NCI-H2171 (cell line): Measurements from ENCODE around the gene ZSWIM6.

Experiments used
- DNase-seq: peaks from one replicate; lab custom pipeline; 2025; lab: John Stamatoyannopoulos, UW

Gene ZSWIM6

GRCh38 chr5:61538722-61539501 is 206.9 kb downstream of the ZSWIM6 start:
- DNase-seq: no peak

GRCh38 chr5:61549530-61549929 is 217.5 kb downstream of the ZSWIM6 start:
- DNase-seq: no peak

DNA sequence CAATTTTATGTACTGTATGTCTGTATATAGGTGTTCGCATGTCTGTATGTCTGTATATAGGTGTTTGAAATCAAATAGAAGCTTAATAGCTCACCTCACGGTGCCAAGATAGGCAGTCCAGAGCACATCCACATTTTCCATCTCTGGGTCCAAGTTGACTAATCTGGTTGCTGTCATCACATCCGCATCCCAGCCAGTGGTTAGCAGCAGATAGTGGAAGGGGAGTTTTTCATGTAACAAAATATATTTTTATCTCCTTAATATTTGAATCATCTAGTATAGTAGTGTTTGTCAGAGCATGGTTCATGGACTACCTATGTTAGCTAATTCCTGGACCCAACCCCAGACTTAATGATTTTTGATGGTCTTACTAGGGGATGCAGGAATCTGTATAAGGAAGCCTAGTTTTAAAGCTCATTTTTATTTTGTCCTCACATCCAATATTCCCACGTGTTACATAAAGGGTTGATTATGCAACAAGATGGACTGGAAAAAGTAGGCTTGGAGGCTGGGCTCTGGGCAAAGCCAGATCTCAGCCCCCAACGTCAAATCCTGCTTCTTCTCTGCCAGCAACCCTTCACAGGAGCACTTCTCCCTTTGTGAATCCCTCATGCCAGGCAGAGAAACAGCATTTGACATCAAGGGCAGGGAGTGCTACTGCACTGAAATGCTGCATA is 219.7 kb downstream of the ZSWIM6 start:
- no peak for DNase-seq

DNA sequence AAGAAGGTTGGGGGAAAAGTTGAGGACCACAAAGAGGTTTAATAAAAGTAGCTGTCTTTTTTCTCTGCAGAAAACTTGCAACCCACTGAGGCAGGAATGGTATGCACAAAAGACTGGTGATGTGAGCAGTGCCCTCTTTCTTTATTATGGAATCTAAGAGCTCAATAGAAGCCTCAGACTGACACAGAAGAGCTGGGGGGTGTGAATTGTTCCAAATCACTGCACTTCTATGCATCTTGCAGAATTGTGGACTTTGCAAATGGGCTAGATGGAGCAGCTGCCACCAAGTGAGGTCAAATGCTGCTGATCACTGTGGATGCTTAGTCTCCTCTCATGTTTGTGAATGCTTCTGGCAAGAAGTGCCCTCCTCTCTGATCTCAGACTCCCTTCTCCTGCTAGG is 227.1 kb downstream of the ZSWIM6 start:
- DNase-seq: no peak

GRCh38 chr5:61559722-61560121 is 227.7 kb downstream of the ZSWIM6 start:
- DNase-seq: no peak

GRCh38 chr5:61563401-61563800 is 231.3 kb downstream of the ZSWIM6 start:
- no peak for DNase-seq

GRCh38 chr5:61567337-61567736 is 235.3 kb downstream of the ZSWIM6 start:
- no peak for DNase-seq

- no peak for DNase-seq
Measured at GRCh38 chr5:61569353-61569752, 237.3 kb downstream of the ZSWIM6 start.

- no peak for DNase-seq
Measured at GRCh38 chr5:61570767-61571166, 238.7 kb downstream of the ZSWIM6 start.

GRCh38 chr5:61572959-61573358 is 240.9 kb downstream of the ZSWIM6 start:
- no peak for DNase-seq

GRCh38 chr5:61575103-61575502 is 243.0 kb downstream of the ZSWIM6 start:
- DNase-seq: peak; percentile 3

DNA sequence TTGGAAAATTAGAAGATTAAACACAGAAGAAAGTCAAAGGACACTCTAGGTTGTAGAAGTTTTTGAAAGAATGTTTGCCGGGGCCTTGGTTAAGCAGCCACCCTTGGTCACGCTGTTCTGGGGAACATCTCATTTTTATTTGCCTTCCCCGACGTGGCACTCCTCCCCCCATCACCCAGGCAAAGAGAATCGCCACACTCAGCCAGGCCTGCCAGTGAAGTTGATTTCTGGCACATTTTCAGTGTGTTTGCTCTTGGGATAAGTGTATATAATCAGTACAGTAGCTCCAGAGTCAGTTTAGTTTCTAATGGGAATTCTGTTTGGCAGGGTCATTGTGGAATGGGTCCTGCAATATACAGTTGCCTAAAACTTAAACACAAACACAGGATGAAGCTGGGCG is 243.5 kb downstream of the ZSWIM6 start:
- DNase-seq: no peak

DNA sequence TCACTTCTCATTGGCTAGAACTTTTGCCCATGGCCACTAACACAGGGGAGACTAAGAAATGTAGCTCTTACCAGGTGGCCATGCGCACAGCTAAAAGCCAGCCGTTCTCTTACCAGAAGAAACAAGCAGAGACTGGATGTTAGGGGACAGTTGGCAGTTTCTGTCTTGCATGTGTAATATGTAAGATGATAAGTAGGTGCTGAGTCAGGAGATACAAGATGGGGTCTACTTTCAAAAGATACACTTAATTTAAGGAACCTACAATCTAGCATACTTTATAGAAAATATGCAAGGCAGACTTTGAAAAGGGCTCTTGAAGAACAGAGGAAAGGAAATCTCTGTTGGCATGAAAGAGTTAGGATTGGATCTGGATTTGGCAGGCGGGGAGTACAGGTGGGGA is 244.5 kb downstream of the ZSWIM6 start:
- no peak for DNase-seq

- DNase-seq: no peak
Measured at GRCh38 chr5:61578858-61579503, 246.9 kb downstream of the ZSWIM6 start.

- DNase-seq: no peak
Measured at GRCh38 chr5:61582205-61582820, 250.3 kb downstream of the ZSWIM6 start.

GRCh38 chr5:61582887-61583286 is 250.8 kb downstream of the ZSWIM6 start:
- DNase-seq: no peak

GRCh38 chr5:61586096-61587084 is 254.3 kb downstream of the ZSWIM6 start:
- no peak for DNase-seq

- no peak for DNase-seq
Measured at GRCh38 chr5:61587125-61587524, 255.1 kb downstream of the ZSWIM6 start.

DNA sequence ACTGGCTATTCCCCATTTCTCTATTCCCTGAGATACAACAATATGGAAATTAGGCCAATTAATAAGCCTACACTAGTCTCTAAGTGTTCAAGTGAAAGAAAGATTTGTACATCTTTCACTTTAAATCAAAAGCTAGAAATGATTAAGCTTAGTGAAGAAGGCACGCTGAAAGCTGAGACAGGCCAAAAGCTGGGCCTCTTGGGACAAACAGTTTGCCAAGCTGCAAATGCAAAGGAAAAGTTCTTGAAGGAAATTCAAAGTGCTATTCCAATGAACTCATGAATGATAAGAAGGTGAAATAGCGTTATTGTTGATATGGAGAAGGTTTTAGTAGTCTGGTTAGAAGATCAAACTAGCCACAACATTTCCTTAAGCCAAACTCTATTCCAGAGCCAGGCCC is 256.2 kb downstream of the ZSWIM6 start:
- DNase-seq: no peak

DNA sequence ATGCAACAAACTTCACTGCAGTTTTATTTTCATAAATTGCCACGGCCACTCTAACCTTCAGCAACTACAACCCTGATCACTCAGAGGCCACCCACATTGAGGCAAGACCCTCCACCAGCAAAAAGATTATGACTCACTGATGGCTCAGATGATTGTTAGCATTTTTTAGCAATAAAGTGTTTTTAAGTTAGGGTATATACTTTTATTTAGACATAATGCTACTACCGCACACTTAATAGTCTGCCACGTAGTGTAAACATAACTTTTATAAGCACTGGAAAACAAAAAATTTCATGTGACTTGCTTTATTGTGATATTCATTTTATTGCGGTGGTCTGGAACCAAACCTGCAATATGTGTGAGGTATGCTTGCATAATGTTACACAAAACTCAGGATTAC is 257.9 kb downstream of the ZSWIM6 start:
- DNase-seq: no peak

DNA sequence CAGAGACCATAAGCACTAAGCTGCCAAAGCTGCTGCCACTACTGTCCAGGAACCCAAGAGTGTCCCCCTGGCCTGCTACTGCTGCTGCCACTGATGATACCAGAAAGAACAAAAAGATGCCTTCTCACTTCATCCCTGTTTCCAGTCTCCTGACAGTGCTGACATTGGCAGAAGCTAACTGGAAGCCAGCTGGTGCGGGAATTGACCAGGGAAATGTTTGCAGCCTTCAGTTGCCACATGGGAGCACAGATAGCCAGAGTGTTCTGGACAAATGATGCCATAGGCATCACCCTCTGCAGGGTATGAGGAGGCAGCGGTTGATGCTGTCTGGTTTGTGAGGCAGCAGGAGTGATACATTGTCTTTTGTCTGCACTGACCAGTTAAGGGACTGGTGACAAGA is 258.4 kb downstream of the ZSWIM6 start:
- no peak for DNase-seq

GRCh38 chr5:61591859-61592258 is 259.8 kb downstream of the ZSWIM6 start:
- no peak for DNase-seq
